Glomerular visceral epithelial cell (primary cell): ENCODE data around the gene TRMT1L.
A peak's percentile ranks its signal among the peaks of the same experiment; 100 is the strongest.
"Not testable (repeated sequence)": the region's sequence is repeated elsewhere in the genome, so short reads cannot be mapped to it uniquely, and the experiment has no call there.

ENCODE experiments used
- DNase-seq: peaks from one replicate; pipeline ENCODE4 v3.0.0-alpha.2; 2016; ENCODE audit errors: extremely low spot score

Gene TRMT1L, protein sequence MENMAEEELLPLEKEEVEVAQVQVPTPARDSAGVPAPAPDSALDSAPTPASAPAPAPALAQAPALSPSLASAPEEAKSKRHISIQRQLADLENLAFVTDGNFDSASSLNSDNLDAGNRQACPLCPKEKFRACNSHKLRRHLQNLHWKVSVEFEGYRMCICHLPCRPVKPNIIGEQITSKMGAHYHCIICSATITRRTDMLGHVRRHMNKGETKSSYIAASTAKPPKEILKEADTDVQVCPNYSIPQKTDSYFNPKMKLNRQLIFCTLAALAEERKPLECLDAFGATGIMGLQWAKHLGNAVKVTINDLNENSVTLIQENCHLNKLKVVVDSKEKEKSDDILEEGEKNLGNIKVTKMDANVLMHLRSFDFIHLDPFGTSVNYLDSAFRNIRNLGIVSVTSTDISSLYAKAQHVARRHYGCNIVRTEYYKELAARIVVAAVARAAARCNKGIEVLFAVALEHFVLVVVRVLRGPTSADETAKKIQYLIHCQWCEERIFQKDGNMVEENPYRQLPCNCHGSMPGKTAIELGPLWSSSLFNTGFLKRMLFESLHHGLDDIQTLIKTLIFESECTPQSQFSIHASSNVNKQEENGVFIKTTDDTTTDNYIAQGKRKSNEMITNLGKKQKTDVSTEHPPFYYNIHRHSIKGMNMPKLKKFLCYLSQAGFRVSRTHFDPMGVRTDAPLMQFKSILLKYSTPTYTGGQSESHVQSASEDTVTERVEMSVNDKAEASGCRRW

DNA sequence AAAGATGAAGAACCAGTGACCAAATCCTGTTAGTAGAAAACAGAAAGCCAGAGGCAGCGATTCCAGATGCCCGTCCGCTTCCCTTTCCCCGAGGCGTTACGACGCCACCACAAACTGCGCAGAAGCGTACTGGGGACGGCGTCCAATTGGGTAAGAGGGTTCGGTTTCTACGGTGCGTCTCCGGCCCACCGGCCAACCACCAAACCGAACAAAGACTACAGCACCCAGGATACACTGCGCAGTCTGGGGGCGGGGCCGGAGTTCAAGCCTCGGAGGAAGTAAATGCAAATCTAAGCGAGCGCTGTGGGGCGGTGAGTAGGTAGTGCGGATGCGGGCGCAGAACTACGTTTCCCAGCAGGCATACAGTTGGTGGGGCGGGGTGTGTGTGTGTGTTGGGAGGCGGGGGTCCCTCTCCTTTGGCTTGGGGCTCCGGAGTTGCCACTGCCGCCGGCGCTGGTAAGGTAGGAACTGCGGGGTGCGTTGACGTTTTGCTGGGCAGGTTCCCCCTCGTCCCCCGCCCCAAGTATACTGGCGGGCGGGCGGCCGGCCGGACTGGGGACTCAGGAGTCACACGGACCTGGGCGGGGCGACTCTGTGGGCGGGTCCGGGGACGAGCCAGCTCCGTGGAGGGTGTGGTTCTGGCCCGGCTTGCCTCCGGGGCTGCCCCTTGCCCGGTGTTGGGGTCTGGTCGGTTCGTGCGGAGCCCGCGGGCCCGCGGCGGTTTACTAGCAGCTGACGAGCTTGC lies at the start of gene TRMT1L, which contains the start of gene SWT1:
Gene TRMT1L (minus strand): TSS at position 100 of the 745 bp plus-strand sequence. CDS start 241 bp downstream, outside the sequence.
Gene SWT1 (plus strand): TSS at position 314 of the 745 bp plus-strand sequence. CDS start 3,675 bp downstream, outside the sequence.
- peak; percentile 99 for DNase-seq

DNA sequence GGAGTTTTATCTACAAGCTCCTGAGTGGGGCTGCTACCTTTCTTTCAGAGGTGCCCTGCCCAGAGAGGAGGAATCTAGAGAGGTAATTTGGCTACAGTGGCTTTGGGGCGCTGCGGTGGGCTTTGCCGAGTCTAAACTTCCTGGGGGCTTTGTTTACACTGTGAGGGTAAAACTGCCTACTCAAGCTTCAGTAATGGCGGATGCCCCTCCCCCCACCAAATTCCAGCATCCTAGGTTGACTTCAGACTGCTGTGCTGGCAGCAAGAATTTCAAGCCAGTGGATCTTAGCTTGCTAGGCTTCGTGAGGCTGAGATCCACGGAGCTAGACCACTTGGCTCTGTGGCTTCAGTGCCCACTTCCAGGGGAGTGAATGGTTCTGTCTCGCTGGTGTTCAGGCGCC lies 44.1 kb upstream of the TRMT1L start:
- DNase-seq: no peak

DNA sequence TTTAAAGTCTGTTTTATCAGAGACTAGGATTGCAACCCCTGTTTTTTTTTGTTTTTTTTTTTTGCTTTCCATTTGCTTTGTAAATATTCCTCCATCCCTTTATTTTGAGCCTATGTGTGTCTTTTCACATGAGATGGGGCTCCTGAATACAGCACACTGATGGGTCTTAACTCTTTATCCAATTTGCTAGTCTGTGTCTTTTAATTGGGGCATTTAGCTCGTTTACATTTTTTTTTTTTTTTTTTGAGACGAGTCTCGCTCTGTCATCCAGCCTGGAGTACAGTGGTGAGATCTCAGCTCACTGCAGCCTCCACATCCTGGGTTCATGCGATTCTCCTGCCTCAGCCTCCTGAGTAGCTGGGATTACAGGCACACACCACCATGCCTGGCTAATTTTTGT lies 42.0 kb upstream of the TRMT1L start:
- not testable (repeated sequence) for DNase-seq

DNA sequence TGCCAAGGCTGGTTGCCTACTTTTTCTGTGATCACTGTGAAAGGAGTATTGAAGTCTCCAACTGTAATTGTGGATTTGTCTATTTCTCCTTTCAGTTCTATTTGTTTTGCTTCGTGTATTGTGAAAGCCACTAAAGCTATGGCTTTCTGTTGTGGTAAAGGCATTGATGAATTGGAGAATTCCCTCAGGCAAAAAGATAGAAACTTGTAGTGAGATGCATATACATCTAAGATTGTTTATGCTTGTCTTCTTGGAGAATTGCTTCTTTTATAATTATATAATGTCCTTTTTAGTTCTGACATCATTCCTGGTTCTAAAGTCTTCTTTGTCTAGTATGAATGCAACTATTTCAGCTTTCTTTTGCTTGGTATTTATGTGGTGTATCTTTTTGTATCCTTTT lies 37.0 kb upstream of the TRMT1L start:
- no peak for DNase-seq

DNA sequence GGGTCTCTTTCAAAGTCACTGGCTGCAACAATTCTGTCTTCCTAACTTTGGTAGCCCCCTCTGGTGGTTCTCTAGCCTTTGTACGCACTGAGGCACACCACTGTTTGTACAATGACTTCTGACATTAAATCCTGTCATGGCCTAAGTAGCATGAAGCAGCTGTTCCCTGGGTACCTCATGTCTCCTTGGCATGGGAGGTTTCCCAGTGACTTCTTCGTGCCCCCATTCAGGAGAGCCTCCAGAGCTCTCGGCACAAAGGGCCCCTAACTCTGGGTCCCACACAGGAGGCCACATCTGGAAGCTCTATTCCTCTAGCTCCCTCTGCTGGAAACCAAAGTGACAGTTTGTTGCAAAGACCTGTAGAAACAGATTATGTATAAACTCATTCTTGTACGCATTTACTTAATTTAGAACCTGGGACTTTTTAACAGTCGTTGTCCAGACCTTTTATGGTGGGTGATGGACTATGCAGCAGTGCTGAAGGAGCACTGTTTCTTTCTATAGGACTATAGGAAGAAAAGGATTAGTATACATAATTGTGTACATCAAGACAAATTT lies 13.6 kb upstream of the TRMT1L start:
- peak; percentile 61 for DNase-seq

DNA sequence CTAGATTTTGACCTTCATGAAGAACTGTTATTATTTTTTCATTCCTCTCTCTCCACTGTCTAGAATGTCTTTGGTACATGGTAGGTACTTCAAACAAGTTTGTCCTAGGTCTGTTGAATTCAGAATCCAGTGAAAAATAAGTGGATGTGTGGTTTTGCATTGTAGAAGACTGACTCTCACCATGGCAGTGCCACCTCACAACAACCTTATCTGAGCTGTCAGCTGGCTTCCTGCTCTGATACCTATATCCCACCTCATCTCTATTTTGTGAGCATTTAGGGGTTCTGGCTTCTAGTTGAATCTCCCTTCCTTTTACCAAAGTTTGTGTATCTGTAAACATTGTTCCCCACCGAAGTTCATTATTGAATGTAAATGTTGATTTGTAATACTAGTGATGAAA lies 9.4 kb upstream of the TRMT1L start:
- DNase-seq: no peak

DNA sequence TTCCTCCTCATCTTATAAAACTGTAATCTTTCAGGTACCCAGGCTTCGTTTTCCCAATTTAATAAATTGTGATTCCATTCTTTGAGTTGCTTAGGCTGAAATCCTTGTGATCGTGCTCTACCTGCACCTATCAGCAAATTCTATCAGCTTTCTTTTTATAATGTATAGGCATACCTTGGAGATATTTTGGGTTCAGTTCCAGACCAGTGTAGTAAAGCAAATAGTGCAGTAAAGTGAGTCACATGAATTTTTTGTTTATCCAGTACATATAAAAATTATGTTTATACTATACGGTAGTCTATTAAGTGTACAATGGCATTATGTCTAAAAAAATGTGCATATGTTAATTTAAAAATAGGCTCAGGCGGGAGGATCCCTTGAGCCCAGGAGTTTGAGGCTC lies 5.7 kb upstream of the TRMT1L start:
- DNase-seq: no peak

DNA sequence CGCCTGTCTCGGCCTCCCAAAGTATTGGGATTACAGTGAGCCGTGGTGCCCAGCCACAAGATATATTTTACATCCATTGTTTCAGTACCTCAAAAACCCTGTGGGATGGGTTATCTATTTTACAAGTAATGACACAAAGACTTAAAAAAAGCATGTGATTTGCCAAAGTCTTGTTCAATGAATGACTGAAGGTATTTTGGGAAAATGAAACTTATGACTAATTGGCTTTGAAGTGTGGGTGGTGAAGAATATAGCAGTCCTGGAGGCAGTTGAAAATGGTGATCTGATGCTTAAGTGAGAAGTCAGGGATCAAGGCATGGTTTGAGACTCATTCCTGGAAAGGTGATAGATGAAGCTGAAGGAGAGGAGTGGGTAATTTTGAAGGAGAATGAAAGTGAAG lies 3.2 kb upstream of the TRMT1L start:
- DNase-seq: no peak

DNA sequence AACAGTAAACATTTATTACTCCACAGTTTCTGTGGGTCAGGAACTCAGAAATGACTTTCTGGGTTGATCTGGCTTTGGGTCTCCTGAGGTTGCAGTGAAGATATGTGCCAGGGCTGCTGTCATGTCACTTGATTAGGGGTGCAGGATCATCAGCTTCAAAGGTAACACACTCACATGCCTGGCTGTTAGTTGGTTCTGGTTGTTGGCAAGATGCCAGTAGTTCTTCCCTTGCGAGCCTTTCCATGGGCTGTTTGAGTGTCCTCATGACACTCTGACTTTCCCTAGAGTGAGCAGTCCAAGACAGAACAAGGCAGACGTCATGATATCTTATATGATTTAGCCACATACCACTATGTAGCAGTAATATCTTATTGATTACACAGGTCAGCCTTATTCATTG lies 2.0 kb upstream of the TRMT1L start:
- DNase-seq: peak; percentile 3

DNA sequence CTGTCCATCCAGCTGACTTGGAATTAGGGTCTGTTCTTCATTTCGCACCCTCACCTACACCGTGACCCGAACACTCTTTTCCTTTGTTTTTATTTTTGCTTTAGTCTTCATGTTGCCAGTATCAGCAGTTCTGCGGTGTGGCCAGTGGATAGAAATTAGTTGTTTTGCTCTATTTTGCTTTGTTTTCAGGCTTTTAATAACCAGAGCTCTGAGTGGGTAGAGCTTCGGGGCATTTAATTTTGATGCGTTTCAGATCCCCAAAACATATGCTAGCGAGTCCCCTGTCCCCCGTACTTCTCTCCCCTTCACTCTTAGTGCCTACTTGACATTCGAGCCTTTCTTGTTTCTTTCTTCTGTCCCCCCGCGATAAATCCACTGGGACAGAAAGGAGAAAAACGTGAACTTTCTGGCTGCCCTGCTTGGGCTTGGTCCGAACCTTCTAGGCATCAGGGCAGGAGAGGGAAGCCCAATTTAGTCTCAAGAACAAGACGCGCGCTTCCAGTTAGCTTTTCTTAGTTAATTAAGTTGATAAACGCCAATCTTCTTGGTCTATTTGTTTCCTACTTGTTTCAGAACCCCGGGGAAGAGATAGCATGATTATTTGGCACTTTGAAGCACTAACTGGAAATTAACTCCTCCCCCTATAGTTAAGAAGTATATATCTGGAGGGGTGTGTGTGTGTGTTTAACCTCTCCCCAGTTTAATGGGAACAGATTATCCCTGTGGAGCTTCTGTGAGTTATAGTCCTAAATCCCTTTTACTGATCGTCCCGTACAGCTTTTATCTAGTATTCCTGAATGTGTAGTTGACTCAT lies 1.1 kb upstream of the TRMT1L start:
- DNase-seq: peak; percentile 8

DNA sequence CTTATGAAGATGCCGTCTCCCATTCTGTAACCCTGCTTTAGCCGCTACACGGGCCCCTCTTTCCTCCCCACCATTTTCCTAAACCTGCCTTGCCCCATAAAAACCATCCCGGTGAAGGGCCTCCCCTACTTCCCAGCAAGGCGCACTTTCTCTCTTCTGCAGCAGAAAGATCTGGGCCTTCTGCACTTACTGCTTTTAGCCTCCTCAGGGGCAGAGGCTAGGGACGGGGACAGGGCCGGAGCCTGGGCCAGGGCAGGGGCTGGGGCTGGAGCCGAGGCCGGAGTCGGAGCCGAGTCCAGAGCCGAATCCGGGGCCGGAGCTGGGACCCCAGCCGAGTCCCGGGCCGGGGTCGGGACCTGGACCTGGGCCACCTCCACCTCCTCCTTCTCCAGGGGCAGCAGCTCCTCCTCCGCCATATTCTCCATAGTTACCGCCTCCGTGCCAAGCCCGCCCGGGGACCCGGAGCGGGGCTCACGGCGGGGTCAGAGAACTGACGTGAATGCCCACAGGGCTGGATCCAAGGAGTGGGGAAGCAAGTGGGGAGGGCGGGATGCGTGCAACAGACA lies 382 bp downstream of the TRMT1L start:
- DNase-seq: no peak

DNA sequence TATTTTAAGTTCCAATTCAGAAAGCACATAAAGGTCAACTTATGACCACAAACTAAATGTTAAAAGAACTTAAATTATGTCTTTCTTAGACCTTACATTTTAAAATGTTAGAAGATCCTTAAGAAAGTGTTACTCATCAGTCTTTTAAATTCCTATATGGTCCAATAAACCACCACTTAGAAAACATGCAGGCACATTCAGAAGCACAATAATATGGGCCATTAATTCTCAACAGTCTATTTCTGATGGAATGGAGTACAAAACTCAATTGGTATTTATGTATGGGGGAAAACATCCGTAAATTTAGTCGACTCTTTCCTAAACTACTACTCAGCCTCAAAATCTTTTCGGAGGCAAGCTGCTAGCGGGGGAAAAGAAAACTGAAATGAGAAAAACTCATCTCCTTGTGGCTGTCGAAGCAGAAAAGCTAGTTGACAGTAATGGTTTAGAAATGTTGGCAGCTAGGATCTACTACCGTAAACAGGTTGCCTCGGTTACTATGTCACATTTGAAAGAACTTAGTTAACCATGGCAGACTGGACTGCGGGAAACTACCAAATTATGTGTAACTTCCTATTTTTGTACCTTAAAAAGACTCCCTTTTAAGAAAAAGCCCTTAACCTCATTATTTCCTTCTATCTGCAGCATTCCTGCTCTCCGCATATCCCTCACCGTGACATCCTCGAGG lies 1.0 kb downstream of the TRMT1L start:
- peak; percentile 31 for DNase-seq

DNA sequence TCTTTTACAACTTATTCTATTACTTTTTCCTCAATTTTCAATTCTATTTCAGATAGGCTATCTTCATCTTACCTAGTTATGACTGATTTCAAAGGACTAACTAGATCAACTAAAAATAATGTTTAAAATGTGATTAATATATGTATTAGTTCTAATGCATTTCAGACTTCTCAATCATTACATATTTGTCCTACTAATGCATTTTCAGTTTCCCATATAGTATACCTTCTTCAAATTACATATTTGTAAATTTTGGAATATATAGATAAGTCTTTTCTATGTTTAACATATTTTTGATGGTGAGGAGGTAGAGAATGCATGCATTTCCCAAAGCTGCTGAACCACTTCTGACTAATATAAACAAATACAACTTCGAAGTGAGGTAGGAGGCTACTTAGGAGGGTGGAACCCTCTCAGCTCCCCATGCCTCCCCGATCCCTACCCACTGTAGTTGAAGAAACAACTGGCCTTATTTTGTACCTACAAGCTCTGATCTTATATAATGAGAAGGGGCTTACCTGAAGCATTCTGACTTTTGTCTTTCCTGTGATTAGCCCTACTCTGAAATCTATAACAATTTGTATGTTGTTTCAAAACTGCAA lies 1.7 kb downstream of the TRMT1L start:
- DNase-seq: no peak

DNA sequence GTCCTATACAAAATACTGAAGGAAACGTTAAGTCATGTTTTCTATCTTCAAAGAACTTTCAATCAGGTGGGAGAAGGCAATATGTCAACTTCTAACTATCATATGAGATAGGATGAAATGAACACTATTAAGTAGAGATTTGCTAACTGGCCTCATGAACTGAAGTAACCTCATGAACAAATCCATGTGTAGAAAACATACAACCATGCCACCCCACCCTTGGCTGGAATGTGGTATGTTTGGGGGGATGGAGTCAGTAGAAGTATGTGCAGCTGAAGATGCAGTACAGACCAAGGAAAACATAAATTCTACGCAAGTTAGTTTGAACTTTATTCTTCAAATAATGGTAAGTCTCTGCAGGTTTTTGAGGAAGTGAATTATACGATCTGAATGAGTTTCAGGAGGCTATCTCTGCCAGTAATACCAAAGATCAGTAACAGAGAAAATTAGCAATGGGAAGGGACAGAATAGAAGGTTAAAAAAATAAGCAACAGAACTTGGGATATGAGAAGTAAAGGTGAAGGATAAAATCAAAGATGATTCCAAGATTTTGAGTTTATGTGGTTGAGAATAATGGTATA lies 4.5 kb downstream of the TRMT1L start:
- no peak for DNase-seq

DNA sequence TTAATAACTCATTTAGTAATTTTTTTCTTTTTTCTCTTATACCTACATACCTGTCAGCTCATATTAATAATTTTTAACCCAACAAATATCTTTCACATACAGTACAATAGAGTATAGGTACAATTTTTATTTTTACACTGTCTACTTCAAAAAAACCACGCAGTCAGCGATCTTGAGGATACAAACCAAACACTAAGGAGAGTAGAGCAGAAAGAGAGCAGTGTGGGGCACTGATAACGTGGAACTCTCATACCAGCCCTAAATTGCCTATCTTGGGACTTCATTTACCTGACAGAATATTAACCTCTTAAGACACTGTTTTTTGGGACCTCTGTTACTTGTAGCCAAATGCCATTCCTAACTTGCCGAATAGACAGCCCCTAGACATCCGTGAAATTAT lies 5.5 kb downstream of the TRMT1L start:
- no peak for DNase-seq

DNA sequence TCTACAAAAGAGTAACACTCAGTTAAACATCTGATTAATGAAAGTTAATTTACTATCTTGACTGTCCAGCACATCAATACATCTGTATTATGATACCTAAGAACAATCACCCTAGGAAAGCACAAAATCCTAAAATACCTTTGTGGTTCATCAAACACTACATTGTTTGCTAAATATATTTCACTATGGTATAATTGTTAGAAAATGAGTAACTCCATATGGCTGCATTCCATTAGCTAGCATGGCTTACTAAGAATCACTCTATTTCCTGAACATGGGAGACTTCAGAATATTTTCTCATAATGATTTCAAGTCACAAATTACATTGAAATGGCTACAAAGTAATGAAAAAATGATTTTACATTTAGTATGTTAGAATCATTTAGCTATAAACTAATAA lies 12.5 kb downstream of the TRMT1L start:
- DNase-seq: no peak

DNA sequence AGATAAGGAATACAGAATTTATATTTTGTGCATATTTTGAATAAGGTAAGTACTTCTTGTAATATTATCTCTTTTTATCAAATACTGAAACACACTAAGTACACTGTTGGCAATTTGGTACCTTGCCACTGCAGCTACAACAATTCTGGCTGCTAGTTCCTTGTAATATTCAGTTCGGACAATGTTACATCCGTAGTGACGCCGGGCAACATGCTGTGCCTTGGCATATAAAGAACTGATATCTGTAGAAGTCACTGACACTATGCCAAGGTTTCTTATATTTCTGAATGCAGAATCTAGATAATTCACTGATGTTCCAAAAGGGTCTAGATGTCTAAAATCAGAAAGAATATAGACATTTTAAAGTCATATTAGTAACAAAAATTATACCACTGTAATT lies 17.5 kb downstream of the TRMT1L start:
- no peak for DNase-seq

DNA sequence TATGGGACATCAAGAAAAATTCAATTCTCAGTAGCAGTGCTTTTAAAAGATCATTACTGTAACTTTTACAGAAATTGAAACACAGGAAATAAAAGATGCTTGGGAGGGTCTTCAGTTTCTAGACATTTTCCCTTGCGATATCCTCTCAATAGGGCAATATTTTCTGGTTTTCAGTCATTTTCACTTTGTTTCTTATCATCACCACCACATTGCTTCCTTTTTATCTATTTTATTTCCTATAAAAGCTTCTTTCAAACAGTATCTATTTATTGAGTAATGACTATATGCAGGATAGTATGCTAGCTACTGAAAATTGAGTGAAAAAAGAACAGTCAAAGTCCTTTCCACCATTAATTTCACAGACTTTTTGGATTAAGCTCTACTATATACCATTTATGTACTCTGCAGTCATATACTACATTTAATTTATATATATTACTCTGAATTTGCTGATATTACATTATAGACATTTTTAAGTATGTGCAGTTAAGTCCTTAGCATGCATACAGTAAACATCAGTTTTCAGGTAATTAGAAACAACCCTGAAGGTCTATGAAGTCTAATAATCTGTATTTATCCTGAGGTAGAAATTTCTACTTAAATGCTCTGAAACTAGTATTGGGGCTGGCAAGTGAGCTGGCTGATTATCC lies 18.7 kb downstream of the TRMT1L start:
- DNase-seq: no peak

DNA sequence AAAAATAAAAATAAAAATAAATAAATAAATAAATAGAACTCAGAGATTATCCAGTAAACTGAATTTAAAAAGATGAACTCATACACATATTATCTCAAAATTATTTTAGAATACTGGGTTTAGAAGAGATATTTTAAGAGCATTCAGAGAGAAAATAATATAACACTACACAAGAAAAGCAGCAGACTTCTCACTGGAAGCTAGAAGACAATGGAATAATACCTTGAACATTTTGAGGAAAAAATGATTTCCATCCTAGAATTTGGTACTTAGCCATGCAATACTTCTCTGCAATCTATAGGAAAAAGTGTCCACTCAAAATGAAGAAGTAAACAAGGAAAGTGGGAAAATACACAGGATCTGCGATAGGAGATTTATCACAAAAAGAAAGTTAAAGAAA lies 24.2 kb downstream of the TRMT1L start:
- DNase-seq: no peak
